Osteocyte (in vitro differentiated cells): ENCODE data around the gene CLCNKA. TPM values are rescaled to one million over a fixed set of nuclear protein-coding genes. Genes with fewer than 3 reads are reported as not detected.

Experiments
- DNase-seq: peaks from one replicate; pipeline ENCODE4 v3.0.0; 2021; ENCODE audit warnings: mixed read lengths; ENCODE audit not compliant: unreplicated experiment; ENCODE audit errors: extremely low spot score
- H3K27ac Mint-ChIP-seq: one replicate; pipeline ENCODE4 v1.8.0; 2021; ENCODE audit warnings: mild to moderate bottlenecking, mixed read lengths; ENCODE audit not compliant: unreplicated experiment
- H3K27me3 Mint-ChIP-seq: one replicate; pipeline ENCODE4 v1.8.0; 2021; ENCODE audit warnings: mixed read lengths; ENCODE audit not compliant: unreplicated experiment
- H3K36me3 Mint-ChIP-seq: one replicate; pipeline ENCODE4 v1.8.0; 2021; ENCODE audit warnings: mixed read lengths; ENCODE audit not compliant: unreplicated experiment
- H3K4me1 Mint-ChIP-seq: one replicate; pipeline ENCODE4 v1.8.0; 2021; ENCODE audit warnings: mixed read lengths; ENCODE audit not compliant: unreplicated experiment
- H3K4me3 Mint-ChIP-seq: one replicate; pipeline ENCODE4 v1.8.0; 2021; ENCODE audit warnings: mild to moderate bottlenecking, moderate library complexity, mixed read lengths; ENCODE audit not compliant: unreplicated experiment
- H3K9me3 Mint-ChIP-seq: one replicate; pipeline ENCODE4 v1.8.0; 2021; ENCODE audit warnings: mixed read lengths; ENCODE audit not compliant: unreplicated experiment
- CTCF ChIP-seq: fragments of 200-600 bp; sonication (generic); IDR thresholded peaks from 2 replicates; pipeline ENCODE4 v1.5.0; 2021; ENCODE audit warnings: antibody characterized with exemption, mild to moderate bottlenecking, moderate library complexity
- total RNA-seq: library from RNA; stranded (reverse); gene quantifications from 2 replicates; pipeline ENCODE4 v1.2.1, GENCODE V29; 2021

CLCNKA gene
- total RNA-seq, 1 donor from 2014 or later: not detected

GRCh38 chr1:15988856-15989736 is 32.7 kb upstream of the CLCNKA start:
- Mint-ChIP-seq H3K27ac (no peak overlapping the region), H3K4me3 (no peak overlapping the region), H3K36me3 (no peaks in the 10 kb centered on the region), H3K9me3 (no peaks in the 10 kb centered on the region), H3K27me3 (no peaks in the 10 kb centered on the region), H3K4me1 (no peaks in the 10 kb centered on the region)
- no peak for DNase-seq
- no peak for TF ChIP-seq CTCF

GRCh38 chr1:15989776-15990175 is 32.1 kb upstream of the CLCNKA start:
- H3K9me3 Mint-ChIP-seq: no peaks in the 10 kb centered on the region
- no peak overlapping the region for H3K4me3 Mint-ChIP-seq
- H3K27ac Mint-ChIP-seq: no peak overlapping the region
- H3K36me3 Mint-ChIP-seq: no peaks in the 10 kb centered on the region
- no peaks in the 10 kb centered on the region for H3K27me3 Mint-ChIP-seq
- H3K4me1 Mint-ChIP-seq: no peaks in the 10 kb centered on the region
- no peak for DNase-seq
- TF ChIP-seq CTCF: no peak

- no peaks in the 10 kb centered on the region for H3K36me3 Mint-ChIP-seq
- no peak for TF ChIP-seq CTCF
- no peak overlapping the region for H3K4me3 Mint-ChIP-seq
- DNase-seq: no peak
- H3K27ac Mint-ChIP-seq: no peak overlapping the region
- no peaks in the 10 kb centered on the region for H3K27me3 Mint-ChIP-seq
- no peaks in the 10 kb centered on the region for H3K4me1 Mint-ChIP-seq
- H3K9me3 Mint-ChIP-seq: no peaks in the 10 kb centered on the region
These were observed 30.2 kb upstream of the CLCNKA start for GRCh38 chr1:15991427-15992186.

- no peak for TF ChIP-seq CTCF
- Mint-ChIP-seq H3K4me3 (no peak overlapping the region), H3K27ac (no peak overlapping the region), H3K27me3 (no peaks in the 10 kb centered on the region), H3K4me1 (no peaks in the 10 kb centered on the region), H3K36me3 (no peaks in the 10 kb centered on the region), H3K9me3 (no peaks in the 10 kb centered on the region)
- DNase-seq: no peak
These were observed 29.7 kb upstream of the CLCNKA start for GRCh38 chr1:15992187-15992553.
